RWPE2 (cell line): ENCODE data around the gene ZNF362.

Source experiments
- ATAC-seq: fragments of 200-7000 bp; cut with Tn5 transposase; 3 replicates; pipeline ENCODE4 v1.9.1; 2021; ENCODE audit warnings: low read depth
- DNase-seq: peaks from one replicate; pipeline ENCODE4 v3.0.0-alpha.2; 2020; ENCODE audit warnings: low spot score
- H3K27ac ChIP-seq: fragments of 450-650 bp; 2 replicates; pipeline ENCODE4 v1.5.1; 2017; ENCODE audit warnings: mild to moderate bottlenecking; ENCODE audit not compliant: poor library complexity, severe bottlenecking
- H3K27me3 ChIP-seq: fragments of 250-450 bp; sonication (Bioruptor Pico); 2 replicates; pipeline ENCODE4 v1.5.1; 2021; ENCODE audit warnings: mild to moderate bottlenecking, moderate library complexity; ENCODE audit not compliant: insufficient read depth, poor library complexity, severe bottlenecking
- H3K36me3 ChIP-seq: fragments of 250-450 bp; sonication (Bioruptor Pico); 2 replicates; pipeline ENCODE4 v1.5.1; 2020; ENCODE audit warnings: low read depth, mild to moderate bottlenecking, moderate library complexity
- H3K4me1 ChIP-seq: fragments of 250-450 bp; sonication (Bioruptor Pico); 2 replicates; pipeline ENCODE4 v1.5.1; 2021; ENCODE audit warnings: mild to moderate bottlenecking, moderate library complexity; ENCODE audit not compliant: insufficient read depth, poor library complexity, severe bottlenecking
- H3K4me3 ChIP-seq: fragments of 250-450 bp; sonication (Bioruptor Pico); 2 replicates; pipeline ENCODE4 v1.5.1; 2021; ENCODE audit warnings: mild to moderate bottlenecking, moderate library complexity; ENCODE audit not compliant: severe bottlenecking
- H3K9me3 ChIP-seq: fragments of 250-450 bp; sonication (Bioruptor Pico); 2 replicates; pipeline ENCODE4 v1.5.1; 2021; ENCODE audit warnings: mild to moderate bottlenecking, moderate library complexity; ENCODE audit not compliant: severe bottlenecking
- CTCF ChIP-seq: fragments of 450-650 bp; IDR thresholded peaks from one replicate; pipeline ENCODE4 v1.5.1; 2017; ENCODE audit warnings: mild to moderate bottlenecking, moderate library complexity; ENCODE audit not compliant: poor library complexity, severe bottlenecking

Gene ZNF362

GRCh38 chr1:33336580-33336979 lies 80.3 kb downstream of the ZNF362 start:
- Histone ChIP-seq H3K36me3 (peaks cover 90% of the 10 kb centered on the region), H3K27me3 (no peaks in the 10 kb centered on the region), H3K4me1 (peaks cover 64% of the 10 kb centered on the region), H3K27ac (peak overlapping the region; percentile 99), H3K4me3 (no peak overlapping the region), H3K9me3 (no peaks in the 10 kb centered on the region)
- DNase-seq = no peak
- TF ChIP-seq CTCF = no peak
- no peak for ATAC-seq

- peaks cover 90% of the 10 kb centered on the region for H3K36me3 ChIP-seq
Measured at GRCh38 chr1:33337441-33337840, 81.1 kb downstream of the ZNF362 start.

GRCh38 chr1:33338048-33338439 lies 81.8 kb downstream of the ZNF362 start:
- peak overlapping the region; percentile 99 for H3K27ac ChIP-seq
- peaks cover 90% of the 10 kb centered on the region for H3K36me3 ChIP-seq
- H3K27me3 ChIP-seq = no peaks in the 10 kb centered on the region
- no peaks in the 10 kb centered on the region for H3K9me3 ChIP-seq
- H3K4me3 ChIP-seq = no peak overlapping the region
- DNase-seq (no peak), ATAC-seq (no peak)
- TF ChIP-seq CTCF = no peak
- H3K4me1 ChIP-seq = peaks cover 79% of the 10 kb centered on the region

More at GRCh38 chr1:33337441-33337840, 81.1 kb downstream of the ZNF362 start:
- Histone ChIP-seq H3K27ac (peak overlapping the region; percentile 99), H3K4me3 (no peak overlapping the region), H3K9me3 (no peaks in the 10 kb centered on the region), H3K4me1 (peaks cover 73% of the 10 kb centered on the region), H3K27me3 (no peaks in the 10 kb centered on the region)
- no peak for ATAC-seq
- no peak for TF ChIP-seq CTCF
- no peak for DNase-seq

GRCh38 chr1:33338440-33339211 lies 82.3 kb downstream of the ZNF362 start:
- peaks cover 82% of the 10 kb centered on the region for H3K4me1 ChIP-seq
- no peak overlapping the region for H3K4me3 ChIP-seq
- no peaks in the 10 kb centered on the region for H3K9me3 ChIP-seq
- peaks cover 89% of the 10 kb centered on the region for H3K36me3 ChIP-seq
- DNase-seq (no peak), ATAC-seq (peak; percentile 65)
- TF ChIP-seq CTCF = no peak
- H3K27ac ChIP-seq = peak overlapping the region; percentile 99
- no peaks in the 10 kb centered on the region for H3K27me3 ChIP-seq

GRCh38 chr1:33339413-33339812 lies 83.1 kb downstream of the ZNF362 start:
- H3K4me1 ChIP-seq = peaks cover 87% of the 10 kb centered on the region
- no peak for DNase-seq
- no peak overlapping the region for H3K4me3 ChIP-seq
- H3K27ac ChIP-seq = peak overlapping the region; percentile 99
- ATAC-seq = no peak
- H3K36me3 ChIP-seq = peaks cover 89% of the 10 kb centered on the region
- TF ChIP-seq CTCF = peak; percentile 26
- H3K9me3 ChIP-seq = no peaks in the 10 kb centered on the region
- no peaks in the 10 kb centered on the region for H3K27me3 ChIP-seq
